Measurements from ENCODE around the gene JMJD4.

Gene JMJD4

GRCh38 chr1:227774051-227774731 lies 39.1 kb upstream of the JMJD4 start:
- DNase-seq (ENCODE audit: low read depth) = no peak
- TF ChIP-seq CTCF (conservative IDR thresholded peaks at IDR 0.05; ENCODE audit: low read depth, low read length) = no peak
- no peak overlapping the region for H3K4me3 ChIP-seq (ENCODE audit: low read depth, low read length)

- TF ChIP-seq CTCF (conservative IDR thresholded peaks at IDR 0.05; ENCODE audit: low read depth, low read length) = no peak
- no peak overlapping the region for H3K4me3 ChIP-seq (ENCODE audit: low read depth, low read length)
- no peak for DNase-seq (ENCODE audit: low read depth)
These were observed 38.5 kb upstream of the JMJD4 start for GRCh38 chr1:227773558-227773957.

- no peak for TF ChIP-seq CTCF (conservative IDR thresholded peaks at IDR 0.05; ENCODE audit: low read depth, low read length)
- DNase-seq (ENCODE audit: low read depth) = no peak
- no peak overlapping the region for H3K4me3 ChIP-seq (ENCODE audit: low read depth, low read length)
These were observed 36.7 kb upstream of the JMJD4 start for GRCh38 chr1:227771771-227772170.

- H3K4me3 ChIP-seq (ENCODE audit: low read depth, low read length) = no peak overlapping the region
- no peak for DNase-seq (ENCODE audit: low read depth)
- no peak for TF ChIP-seq CTCF (conservative IDR thresholded peaks at IDR 0.05; ENCODE audit: low read depth, low read length)
These were observed 36.2 kb upstream of the JMJD4 start for GRCh38 chr1:227771326-227771725.

- no peak for DNase-seq (ENCODE audit: low read depth)
- TF ChIP-seq CTCF (conservative IDR thresholded peaks at IDR 0.05; ENCODE audit: low read depth, low read length) = no peak
- no peak overlapping the region for H3K4me3 ChIP-seq (ENCODE audit: low read depth, low read length)
These were observed 35.7 kb upstream of the JMJD4 start for GRCh38 chr1:227770812-227771211.

- no peak for DNase-seq (ENCODE audit: low read depth)
- H3K4me3 ChIP-seq (ENCODE audit: low read depth, low read length) = no peak overlapping the region
- no peak for TF ChIP-seq CTCF (conservative IDR thresholded peaks at IDR 0.05; ENCODE audit: low read depth, low read length)
These were observed 34.9 kb upstream of the JMJD4 start for GRCh38 chr1:227769936-227770494.
